ENCODE data around the gene FARP1.

Gene FARP1

GRCh38 chr13:98343461-98343860 is 200.6 kb downstream of the FARP1 start:
- no peak overlapping the region for H3K4me3 ChIP-seq (ENCODE audit: low read length)
- TF ChIP-seq CTCF (IDR thresholded peaks at IDR 0.05; ENCODE audit: low read depth, low read length, poor library complexity, severe bottlenecking) (no peak), EZH2phosphoT487 (IDR thresholded peaks at IDR 0.05; ENCODE audit: borderline replicate concordance, low read length) (no peak)
- no peaks in the 10 kb centered on the region for H3K36me3 ChIP-seq (ENCODE audit: control insufficient read depth, low read length)
- H3K27me3 ChIP-seq (ENCODE audit: control insufficient read depth, low read length), result no peaks in the 10 kb centered on the region
- no peak overlapping the region for H3K27ac ChIP-seq (ENCODE audit: low read depth, low read length)
- H3K4me2 ChIP-seq (ENCODE audit: low read length), result no peak overlapping the region
- no peaks in the 10 kb centered on the region for H3K79me2 ChIP-seq (ENCODE audit: control insufficient read depth, low read length)
- no peaks in the 10 kb centered on the region for H3K9me2 ChIP-seq (replicated peaks; ENCODE audit: control insufficient read depth, low read length)
- H3K9me3 ChIP-seq (ENCODE audit: control insufficient read depth, insufficient read depth, low read length), result no peaks in the 10 kb centered on the region
- no peaks in the 10 kb centered on the region for H3F3A ChIP-seq (ENCODE audit: control insufficient read depth, insufficient read depth)
- H3K4me1 ChIP-seq (ENCODE audit: control insufficient read depth, low read length), result no peaks in the 10 kb centered on the region
- H4K20me1 ChIP-seq (ENCODE audit: control insufficient read depth, insufficient read depth, low read depth, low read length), result 0 out of 2 replicates have a peak, but pooled peaks cover 3% of the 10 kb centered on the region

GRCh38 chr13:98344392-98344791 is 201.5 kb downstream of the FARP1 start:
- TF ChIP-seq CTCF (IDR thresholded peaks at IDR 0.05; ENCODE audit: low read depth, low read length, poor library complexity, severe bottlenecking), result no peak
- no peak for TF ChIP-seq EZH2phosphoT487 (IDR thresholded peaks at IDR 0.05; ENCODE audit: borderline replicate concordance, low read length)

GRCh38 chr13:98345107-98345935 is 202.4 kb downstream of the FARP1 start:
- no peaks in the 10 kb centered on the region for H3F3A ChIP-seq (ENCODE audit: control insufficient read depth, insufficient read depth)
- no peaks in the 10 kb centered on the region for H3K27me3 ChIP-seq (ENCODE audit: control insufficient read depth, low read length)
- no peaks in the 10 kb centered on the region for H3K79me2 ChIP-seq (ENCODE audit: control insufficient read depth, low read length)
- TF ChIP-seq CTCF (IDR thresholded peaks at IDR 0.05; ENCODE audit: low read depth, low read length, poor library complexity, severe bottlenecking) (no peak), EZH2phosphoT487 (IDR thresholded peaks at IDR 0.05; ENCODE audit: borderline replicate concordance, low read length) (no peak)
- H3K27ac ChIP-seq (ENCODE audit: low read depth, low read length), result no peak overlapping the region
- no peaks in the 10 kb centered on the region for H3K9me2 ChIP-seq (replicated peaks; ENCODE audit: control insufficient read depth, low read length)
- no peaks in the 10 kb centered on the region for H3K36me3 ChIP-seq (ENCODE audit: control insufficient read depth, low read length)
- no peak overlapping the region for H3K4me2 ChIP-seq (ENCODE audit: low read length)
- H3K4me1 ChIP-seq (ENCODE audit: control insufficient read depth, low read length), result no peaks in the 10 kb centered on the region
- H3K4me3 ChIP-seq (ENCODE audit: low read length), result no peak overlapping the region
- H4K20me1 ChIP-seq (ENCODE audit: control insufficient read depth, insufficient read depth, low read depth, low read length), result 0 out of 2 replicates have a peak, but pooled peaks cover 3% of the 10 kb centered on the region
- H3K9me3 ChIP-seq (ENCODE audit: control insufficient read depth, insufficient read depth, low read length), result no peaks in the 10 kb centered on the region

More at GRCh38 chr13:98344392-98344791, 201.5 kb downstream of the FARP1 start:
- no peaks in the 10 kb centered on the region for H3K79me2 ChIP-seq (ENCODE audit: control insufficient read depth, low read length)
- H3K4me3 ChIP-seq (ENCODE audit: low read length), result no peak overlapping the region
- no peaks in the 10 kb centered on the region for H3K9me2 ChIP-seq (replicated peaks; ENCODE audit: control insufficient read depth, low read length)
- no peak overlapping the region for H3K4me2 ChIP-seq (ENCODE audit: low read length)
- no peaks in the 10 kb centered on the region for H3K9me3 ChIP-seq (ENCODE audit: control insufficient read depth, insufficient read depth, low read length)
- H3K4me1 ChIP-seq (ENCODE audit: control insufficient read depth, low read length), result no peaks in the 10 kb centered on the region
- H3F3A ChIP-seq (ENCODE audit: control insufficient read depth, insufficient read depth), result no peaks in the 10 kb centered on the region
- 0 out of 2 replicates have a peak, but pooled peaks cover 3% of the 10 kb centered on the region for H4K20me1 ChIP-seq (ENCODE audit: control insufficient read depth, insufficient read depth, low read depth, low read length)
- H3K27ac ChIP-seq (ENCODE audit: low read depth, low read length), result no peak overlapping the region
- H3K27me3 ChIP-seq (ENCODE audit: control insufficient read depth, low read length), result no peaks in the 10 kb centered on the region
- no peaks in the 10 kb centered on the region for H3K36me3 ChIP-seq (ENCODE audit: control insufficient read depth, low read length)

Data from DOHH2 (cell line).